Central memory CD8-positive, alpha-beta T cell (primary cell): ENCODE data around the gene PRF1.

Source experiments
- ATAC-seq: fragments of 150-1000 bp; cut with Tn5 transposase; replicated peaks from 2 replicates; pipeline ENCODE4 v1.10.0; 2022; ENCODE audit warnings: mild to moderate bottlenecking, moderate FRiP score, moderate number of reproducible peaks; ENCODE audit not compliant: poor library complexity, severe bottlenecking; ENCODE audit errors: extremely low read depth
- DNase-seq, 2 donors: peaks; one replicate each; pipeline ENCODE4 v3.0.0; 2021; ENCODE audit warnings: low spot score in 2 of 2
- H3K27ac Mint-ChIP-seq: one replicate; pipeline ENCODE4 v1.8.0; 2022; ENCODE audit warnings: low read depth, mild to moderate bottlenecking, moderate library complexity, mixed read lengths
- H3K27me3 Mint-ChIP-seq: one replicate; pipeline ENCODE4 v1.8.0; 2022; ENCODE audit warnings: mixed read lengths
- H3K36me3 Mint-ChIP-seq: one replicate; pipeline ENCODE4 v1.8.0; 2022; ENCODE audit warnings: mild to moderate bottlenecking, moderate library complexity, mixed read lengths; ENCODE audit not compliant: insufficient read depth
- H3K4me1 Mint-ChIP-seq: one replicate; pipeline ENCODE4 v1.8.0; 2022; ENCODE audit warnings: mixed read lengths
- H3K4me3 Mint-ChIP-seq: one replicate; pipeline ENCODE4 v1.8.0; 2022; ENCODE audit warnings: mild to moderate bottlenecking, moderate library complexity, mixed read lengths
- H3K9me3 Mint-ChIP-seq: one replicate; pipeline ENCODE4 v1.8.0; 2022; ENCODE audit warnings: mixed read lengths

Gene PRF1

DNA sequence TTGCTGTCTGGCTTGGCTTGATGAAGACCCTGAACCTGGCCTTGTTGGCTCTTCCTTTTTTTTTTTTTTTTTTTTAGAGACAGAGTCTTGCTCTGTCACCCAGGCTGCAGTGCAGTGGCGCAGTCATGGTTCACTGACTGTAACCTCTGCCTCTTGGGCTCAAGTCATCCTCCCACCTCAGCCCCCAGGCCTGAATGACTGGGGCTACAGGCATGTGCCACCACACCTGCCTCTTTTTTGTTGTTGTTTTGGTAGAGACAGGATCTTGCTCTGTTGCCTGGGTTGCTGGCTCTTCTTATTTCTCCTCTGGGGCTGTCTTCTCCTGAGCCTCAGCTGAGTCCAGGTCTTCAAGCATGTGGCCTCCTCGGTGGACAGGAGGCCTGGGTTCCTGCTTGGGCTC is 44.7 kb downstream of the PRF1 start:
- H3K27ac Mint-ChIP-seq = no peak overlapping the region
- peaks cover 3% of the 10 kb centered on the region for H3K36me3 Mint-ChIP-seq
- no peaks in the 10 kb centered on the region for H3K9me3 Mint-ChIP-seq
- H3K27me3 Mint-ChIP-seq = no peaks in the 10 kb centered on the region
- H3K4me1 Mint-ChIP-seq = peaks cover 38% of the 10 kb centered on the region
- ATAC-seq (no peak), DNase-seq (no peak)
- H3K4me3 Mint-ChIP-seq = no peak overlapping the region

- no peak overlapping the region for H3K4me3 Mint-ChIP-seq
- ATAC-seq (no peak), DNase-seq (no peak)
- peaks cover 3% of the 10 kb centered on the region for H3K36me3 Mint-ChIP-seq
- H3K27ac Mint-ChIP-seq = no peak overlapping the region
- no peaks in the 10 kb centered on the region for H3K9me3 Mint-ChIP-seq
- no peaks in the 10 kb centered on the region for H3K27me3 Mint-ChIP-seq
- peaks cover 36% of the 10 kb centered on the region for H3K4me1 Mint-ChIP-seq
Observed at GRCh38 chr10:70557086-70557845, 45.3 kb downstream of the PRF1 start.

GRCh38 chr10:70555371-70555770 is 47.2 kb downstream of the PRF1 start:
- Mint-ChIP-seq H3K4me1 (peaks cover 21% of the 10 kb centered on the region), H3K27ac (no peak overlapping the region), H3K27me3 (no peaks in the 10 kb centered on the region), H3K4me3 (no peak overlapping the region), H3K9me3 (no peaks in the 10 kb centered on the region), H3K36me3 (peaks cover 3% of the 10 kb centered on the region)
- ATAC-seq (no peak), DNase-seq (no peak)

- Mint-ChIP-seq H3K9me3 (no peaks in the 10 kb centered on the region), H3K4me1 (peaks cover 6% of the 10 kb centered on the region), H3K27ac (no peak overlapping the region), H3K4me3 (no peak overlapping the region), H3K27me3 (no peaks in the 10 kb centered on the region), H3K36me3 (no peaks in the 10 kb centered on the region)
- ATAC-seq (no peak), DNase-seq (no peak)
Observed at GRCh38 chr10:70552586-70552985, 50.0 kb downstream of the PRF1 start.

DNA sequence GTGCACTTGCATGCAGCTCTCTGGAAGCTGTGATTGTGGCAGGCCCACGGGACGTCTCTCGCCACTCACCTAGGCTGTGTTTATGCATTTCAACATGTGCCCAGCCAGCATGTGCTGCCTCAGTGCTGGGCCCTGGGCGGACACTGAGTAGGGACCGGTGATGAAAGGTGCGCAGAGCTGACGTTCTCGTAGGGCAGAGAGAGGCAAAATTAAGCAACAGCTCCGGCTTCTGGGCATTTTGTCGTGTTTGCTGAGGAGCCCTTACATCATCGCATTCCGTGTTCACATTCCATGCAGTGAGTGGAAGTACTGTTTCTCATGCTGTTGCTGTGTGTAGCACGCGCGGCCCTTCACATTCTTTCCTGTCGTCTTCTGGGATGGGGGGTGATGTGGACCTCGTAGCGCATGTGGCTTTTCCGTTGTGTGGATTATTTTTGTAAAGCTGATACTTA is 50.5 kb downstream of the PRF1 start:
- no peak overlapping the region for H3K4me3 Mint-ChIP-seq
- DNase-seq = no peak
- peaks cover 6% of the 10 kb centered on the region for H3K4me1 Mint-ChIP-seq
- no peaks in the 10 kb centered on the region for H3K9me3 Mint-ChIP-seq
- no peak overlapping the region for H3K27ac Mint-ChIP-seq
- no peaks in the 10 kb centered on the region for H3K27me3 Mint-ChIP-seq
- ATAC-seq = no peak
- H3K36me3 Mint-ChIP-seq = no peaks in the 10 kb centered on the region

- H3K4me3 Mint-ChIP-seq = no peak overlapping the region
- no peak for DNase-seq
- ATAC-seq = no peak
- peaks cover 6% of the 10 kb centered on the region for H3K4me1 Mint-ChIP-seq
- no peaks in the 10 kb centered on the region for H3K27me3 Mint-ChIP-seq
- no peak overlapping the region for H3K27ac Mint-ChIP-seq
- H3K9me3 Mint-ChIP-seq = no peaks in the 10 kb centered on the region
- H3K36me3 Mint-ChIP-seq = no peaks in the 10 kb centered on the region
Observed at GRCh38 chr10:70551466-70551865, 51.1 kb downstream of the PRF1 start.

GRCh38 chr10:70550459-70550858 is 52.1 kb downstream of the PRF1 start:
- ATAC-seq (no peak), DNase-seq (no peak)
- Mint-ChIP-seq H3K4me1 (peaks cover 6% of the 10 kb centered on the region), H3K9me3 (no peaks in the 10 kb centered on the region), H3K36me3 (no peaks in the 10 kb centered on the region), H3K27ac (no peak overlapping the region), H3K27me3 (no peaks in the 10 kb centered on the region), H3K4me3 (no peak overlapping the region)

- no peak overlapping the region for H3K27ac Mint-ChIP-seq
Observed at GRCh38 chr10:70549962-70550458, 52.5 kb downstream of the PRF1 start.

DNA sequence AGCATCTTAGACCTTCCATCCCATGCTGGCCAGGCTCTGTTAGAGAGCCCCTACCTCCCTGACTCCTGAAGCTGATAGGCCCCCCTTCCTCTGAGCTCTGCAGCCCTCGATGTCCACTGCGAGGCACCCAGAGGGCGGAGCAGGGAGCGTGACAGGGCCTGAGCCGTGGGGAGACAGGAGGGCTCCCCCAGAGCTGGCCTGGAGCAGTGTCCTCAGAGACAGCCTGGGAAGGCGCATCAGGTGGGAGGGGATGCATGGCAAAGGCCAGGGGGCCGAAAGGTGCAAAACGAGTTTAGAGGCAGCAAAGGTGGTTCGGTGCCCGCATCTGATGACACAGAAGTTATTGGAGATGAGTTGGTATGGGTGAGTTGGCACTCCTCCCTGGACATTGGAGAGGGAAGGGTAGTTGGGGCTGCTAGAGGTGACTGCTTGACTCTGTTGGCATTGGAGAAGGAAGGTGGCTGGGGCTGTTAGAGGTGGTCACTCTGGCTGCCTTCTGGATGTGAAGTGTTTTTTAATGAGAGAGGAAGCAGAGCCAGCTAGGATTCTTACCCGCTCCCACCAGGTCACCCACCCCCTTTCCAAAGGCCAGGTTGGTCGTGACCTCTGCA is 53.1 kb downstream of the PRF1 start:
- no peak overlapping the region for H3K27ac Mint-ChIP-seq
- H3K9me3 Mint-ChIP-seq = no peaks in the 10 kb centered on the region

More at GRCh38 chr10:70549962-70550458, 52.5 kb downstream of the PRF1 start:
- Mint-ChIP-seq H3K27me3 (no peaks in the 10 kb centered on the region), H3K4me3 (no peak overlapping the region), H3K9me3 (no peaks in the 10 kb centered on the region), H3K4me1 (peaks cover 6% of the 10 kb centered on the region), H3K36me3 (no peaks in the 10 kb centered on the region)
- ATAC-seq (no peak), DNase-seq (peak; percentile 69 to 79)

More for the DNA sequence above, 53.1 kb downstream of the PRF1 start:
- no peak for ATAC-seq
- Mint-ChIP-seq H3K27me3 (peaks cover under 1% of the 10 kb centered on the region), H3K36me3 (no peaks in the 10 kb centered on the region), H3K4me1 (peaks cover 6% of the 10 kb centered on the region), H3K4me3 (no peak overlapping the region)
- DNase-seq = no peak
